H1 (cell line): ENCODE data around the gene CCNY. TPM values are rescaled to one million over a fixed set of nuclear protein-coding genes. Genes with fewer than 3 reads are reported as not detected.

Source experiments
- CREB1 ChIP-seq: IDR thresholded peaks from 2 replicates; pipeline ENCODE4 v1.6.1; 2012; ENCODE audit warnings: inconsistent platforms
- E2F6 ChIP-seq: IDR thresholded peaks from 2 replicates; pipeline ENCODE4 v1.6.1; 2012; ENCODE audit warnings: inconsistent platforms
- GABPA ChIP-seq: IDR thresholded peaks from 2 replicates; pipeline ENCODE4 v1.6.1; 2011; ENCODE audit warnings: mild to moderate bottlenecking, low read length, moderate library complexity, borderline replicate concordance; ENCODE audit not compliant: insufficient read depth
- KDM1A ChIP-seq: fragments of 200-600, 300-600 bp; sonication (generic); IDR thresholded peaks from 2 replicates; pipeline ENCODE4 v1.7.1; 2016; ENCODE audit warnings: mild to moderate bottlenecking, low read length, borderline replicate concordance
- MAFK ChIP-seq: IDR thresholded peaks from 2 replicates; pipeline ENCODE4 v1.6.1; 2012; ENCODE audit warnings: low read depth, mild to moderate bottlenecking, improper control_type of control experiment, low read length
- RFX5 ChIP-seq: IDR thresholded peaks from 2 replicates; pipeline ENCODE4 v1.6.1; 2011; ENCODE audit warnings: low read depth, low read length, improper control_type of control experiment, borderline replicate concordance
- SIX5 ChIP-seq: IDR thresholded peaks from 2 replicates; pipeline ENCODE4 v1.6.1; 2011; ENCODE audit warnings: mild to moderate bottlenecking, low read depth, low read length
- TCF12 ChIP-seq: IDR thresholded peaks from 2 replicates; pipeline ENCODE4 v1.6.1; 2011; ENCODE audit warnings: low read depth, mild to moderate bottlenecking, low read length
- polyA plus RNA-seq, 7 experiments: library from polyadenylated mRNA; depleted of rRNA in 3 of 7; stranded (reverse) in 5 of 7; unstranded in 2 of 7; fragments of >200 nt in 5 of 7; fragments of 200-250 nt in 2 of 7; gene quantifications; 1 replicate in 5 of 7; 2 replicates in 1 of 7; 4 replicates in 1 of 7; pipeline versions ENCODE4 v1.2.1 to v1.2.3, GENCODE V29; 2011 to 2013; ENCODE audit warnings: missing spikeins in 2 of 7, mixed read lengths in 2 of 7
- total RNA-seq: library from RNA; stranded (reverse); fragmentation: NEBNext Ultra II Directional; extraction: Animal tissue kit (Norgen Biotek cat#: 25700); gene quantifications from 2 replicates; pipeline ENCODE4 v1.2.1, GENCODE V29; 2021

CCNY gene
- total and polyA plus RNA-seq, 2 of the 8 experiments (the other 6 are each of a cell fraction or from before 2014, with no cell fraction given) = 25.3 to 68.2 TPM

DNA sequence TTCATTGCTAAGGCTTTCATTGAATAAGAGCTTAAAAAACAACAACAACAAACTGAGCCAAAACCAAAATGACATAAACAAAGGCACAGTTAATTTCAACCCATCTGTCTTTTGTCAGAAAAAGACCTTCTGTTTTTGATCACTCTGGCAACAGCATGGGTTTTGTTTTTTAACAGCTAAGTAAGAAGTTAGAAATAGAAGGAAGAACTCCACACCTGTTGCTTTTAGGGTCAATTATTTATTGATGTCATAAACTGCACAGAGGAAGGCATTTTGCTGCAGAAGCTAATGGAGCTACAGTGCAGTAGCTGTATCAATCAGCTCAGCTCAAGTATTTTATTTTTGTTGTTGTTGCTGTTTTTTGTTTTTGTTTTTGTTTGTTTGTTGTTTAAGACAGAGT lies 252.5 kb downstream of the CCNY start (continued):
- no peak for TF ChIP-seq RFX5
- TF ChIP-seq TCF12 = no peak
- no peak for TF ChIP-seq MAFK
- TF ChIP-seq CREB1 = no peak
- TF ChIP-seq GABPA = no peak
- no peak for TF ChIP-seq SIX5
- TF ChIP-seq KDM1A = no peak
- TF ChIP-seq E2F6 = no peak
